HG02981 (cell line): ENCODE measurements around the gene CSTF1.

ENCODE experiments used
- ATAC-seq: cut with Tn5 transposase; IDR thresholded peaks from one replicate; pipeline ENCODE4 v1.9.1; 2021; ENCODE audit warnings: mild to moderate bottlenecking, moderate library complexity; ENCODE audit not compliant: unreplicated experiment

Gene CSTF1

DNA sequence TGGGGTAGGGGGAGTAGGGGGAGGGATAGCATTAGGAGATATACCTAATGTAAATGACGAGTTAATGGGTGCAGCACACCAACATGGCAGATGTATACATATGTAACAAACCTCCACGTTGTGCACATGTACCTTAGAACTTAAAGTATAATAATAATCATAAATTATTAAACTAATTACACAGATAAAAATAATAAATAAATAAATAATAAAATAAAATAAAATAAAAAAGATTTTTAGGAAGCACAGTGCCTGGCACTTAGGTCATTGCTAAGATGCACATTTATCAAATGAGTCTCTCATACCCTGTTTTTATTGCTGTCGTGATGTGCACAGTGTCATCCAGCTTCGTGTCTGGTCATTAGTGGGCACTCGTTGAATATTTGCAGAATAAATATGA, 57.0 kb downstream of the CSTF1 start:
- no peak for ATAC-seq

DNA sequence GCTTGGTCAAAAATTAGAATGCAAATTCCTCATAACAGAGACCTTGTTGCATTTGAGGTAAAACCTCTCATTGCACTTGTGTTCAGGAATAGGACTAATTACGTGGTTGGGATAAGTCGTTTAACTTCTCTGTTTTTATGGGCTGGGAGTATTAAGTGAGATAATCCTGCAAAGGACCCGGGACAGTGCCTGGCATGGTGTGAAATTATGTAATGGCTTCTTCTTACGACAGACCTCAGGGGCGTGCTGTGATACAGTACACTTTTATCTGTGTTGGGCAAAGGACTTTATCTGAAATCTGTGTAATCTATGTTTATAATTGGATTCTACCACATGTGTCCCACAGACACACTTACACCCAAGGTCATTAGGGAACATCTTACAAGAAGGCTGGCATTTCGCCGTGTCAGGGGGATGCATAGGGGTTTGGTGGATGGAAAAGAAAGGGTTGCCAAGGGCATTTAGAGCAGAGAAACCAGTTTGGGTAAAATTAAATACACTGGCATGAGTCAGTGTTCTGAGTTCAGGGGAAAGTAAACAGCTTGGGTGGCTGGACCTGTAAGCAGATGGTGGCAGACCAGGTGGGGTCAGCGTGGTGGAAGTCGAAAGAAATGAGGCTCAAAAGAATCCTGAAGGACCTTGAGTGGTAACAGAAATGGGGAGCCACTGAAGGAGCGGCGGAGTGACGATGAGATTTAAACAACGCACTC, 58.8 kb downstream of the CSTF1 start:
- ATAC-seq: no peak

DNA sequence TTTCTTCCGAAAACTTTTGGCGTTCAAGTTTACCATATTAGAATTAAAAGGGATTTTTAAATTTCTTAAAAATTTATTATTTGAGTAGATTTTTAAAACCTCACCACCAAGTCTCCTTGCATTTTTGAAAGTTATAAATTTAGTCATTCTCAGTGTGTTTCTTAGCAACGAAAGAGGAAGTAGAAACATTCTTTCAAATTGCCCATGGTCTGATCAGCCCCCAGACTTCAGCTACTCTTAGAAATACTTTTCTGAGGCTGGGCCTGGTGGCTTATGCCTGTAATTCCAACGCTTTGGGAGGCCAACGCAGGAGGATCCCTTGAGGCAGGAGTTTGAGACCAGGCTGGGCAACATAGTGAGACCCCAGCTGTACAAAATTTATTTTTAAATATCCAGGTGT, 60.9 kb downstream of the CSTF1 start:
- ATAC-seq: peak; percentile 70

DNA sequence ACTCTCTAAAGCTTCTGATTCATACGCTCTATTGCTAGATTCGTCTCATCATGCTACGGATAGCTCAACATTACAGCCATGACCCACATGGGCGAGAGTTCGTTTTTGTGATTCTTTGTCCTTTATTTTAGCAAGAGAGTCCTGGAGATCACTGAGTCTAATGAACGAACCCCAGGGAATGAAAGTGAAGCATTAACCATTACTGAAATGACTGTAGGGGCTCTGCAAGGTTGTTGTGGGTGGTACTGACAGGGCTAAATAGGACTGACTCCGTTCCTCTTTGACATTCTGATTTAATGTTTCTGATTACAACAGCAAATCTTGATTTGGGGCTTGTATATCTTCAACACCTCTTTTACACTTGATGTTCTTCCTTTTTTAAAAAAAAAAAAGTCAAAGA, 62.3 kb downstream of the CSTF1 start:
- peak; percentile 84 for ATAC-seq
